CD14-positive monocyte (primary cell): Measurements from ENCODE around the gene HOXD13. TPM values are rescaled to one million over a fixed set of nuclear protein-coding genes. Genes with fewer than 3 reads are reported as not detected.

Experiments
- DNase-seq, 3 donors: peaks; one replicate each; pipeline ENCODE4 v3.0.0-alpha.2; 2011 to 2022
- H2AFZ ChIP-seq: 2 replicates; pipeline ENCODE4 v1.6.0; 2012; ENCODE audit warnings: mild to moderate bottlenecking, low read depth, low read length, inconsistent platforms; ENCODE audit not compliant: insufficient read depth, poor library complexity, severe bottlenecking
- H3K27ac ChIP-seq, 2 donors: 1 replicate in 1 of 2; 2 replicates in 1 of 2; pipeline ENCODE4 v1.5.1; 2012 to 2013; ENCODE audit warnings: low read length in 2 of 2, control low read depth in 1 of 2, inconsistent platforms in 1 of 2, low read depth in 1 of 2, mild to moderate bottlenecking in 1 of 2
- H3K27me3 ChIP-seq, 2 donors: one replicate each; pipeline versions ENCODE4 v1.6.0 to v1.6.1; 2011 to 2013; ENCODE audit warnings: low read length in 2 of 2; ENCODE audit not compliant: control insufficient read depth in 2 of 2, insufficient read depth in 2 of 2
- H3K36me3 ChIP-seq, 2 donors: replicated peaks in 1 of 2; 1 replicate in 1 of 2; 2 replicates in 1 of 2; pipeline versions ENCODE4 v1.5.1 to v1.6.1; 2012 to 2013; ENCODE audit warnings: low read length in 2 of 2, control low read depth in 1 of 2, inconsistent platforms in 1 of 2, mild to moderate bottlenecking in 1 of 2; ENCODE audit not compliant: insufficient read depth in 2 of 2, control insufficient read depth in 1 of 2
- H3K4me1 ChIP-seq, 2 donors: 1 replicate in 1 of 2; 2 replicates in 1 of 2; pipeline versions ENCODE4 v1.5.1 to v1.6.1; 2012 to 2013; ENCODE audit warnings: low read length in 2 of 2, control low read depth in 1 of 2, inconsistent platforms in 1 of 2, mild to moderate bottlenecking in 1 of 2, moderate library complexity in 1 of 2; ENCODE audit not compliant: insufficient read depth in 2 of 2, control insufficient read depth in 1 of 2
- H3K4me2 ChIP-seq: replicated peaks from 2 replicates; pipeline ENCODE3; 2012; ENCODE audit warnings: low read length, moderate library complexity, mild to moderate bottlenecking; ENCODE audit not compliant: poor library complexity, severe bottlenecking; ENCODE audit errors: extremely low read depth
- H3K4me3 ChIP-seq, 3 experiments: fragments of 200-600 bp in 1 of 3; sonication (generic) in 1 of 3; replicated peaks in 1 of 3; 1 replicate in 2 of 3; 2 replicates in 1 of 3; pipeline ENCODE4 v1.5.1; 2011 to 2013; ENCODE audit warnings: low read length in 3 of 3, mild to moderate bottlenecking in 3 of 3, control low read depth in 2 of 3, low read depth in 2 of 3, inconsistent platforms in 1 of 3, moderate library complexity in 1 of 3
- H3K79me2 ChIP-seq: 2 replicates; pipeline ENCODE4 v1.6.0; 2012; ENCODE audit warnings: mild to moderate bottlenecking, control low read depth, inconsistent platforms, low read length, moderate library complexity; ENCODE audit not compliant: insufficient read depth
- H3K9ac ChIP-seq: 2 replicates; pipeline ENCODE4 v1.6.0; 2017; ENCODE audit warnings: low read length, mild to moderate bottlenecking; ENCODE audit not compliant: insufficient read depth, poor library complexity, severe bottlenecking
- H3K9me3 ChIP-seq, 2 donors: replicated peaks in 1 of 2; 1 replicate in 1 of 2; 2 replicates in 1 of 2; pipeline versions ENCODE4 v1.5.1 to v1.6.1; 2012 to 2013; ENCODE audit warnings: low read length in 2 of 2, control low read depth in 1 of 2; ENCODE audit not compliant: control insufficient read depth in 1 of 2, insufficient read depth in 1 of 2
- H4K20me1 ChIP-seq: 2 replicates; pipeline ENCODE4 v1.6.0; 2012; ENCODE audit warnings: mild to moderate bottlenecking, low read length, control low read depth, moderate library complexity; ENCODE audit not compliant: insufficient read depth
- H3K27ac Mint-ChIP-seq, 7 donors: one replicate each; pipeline ENCODE4 v1.8.0; 2020; ENCODE audit warnings: mild to moderate bottlenecking in 7 of 7, mixed read lengths in 7 of 7, moderate library complexity in 6 of 7, inconsistent platforms in 2 of 7
- H3K27me3 Mint-ChIP-seq, 3 donors: one replicate each; pipeline ENCODE4 v1.8.0; 2021 to 2022; ENCODE audit warnings: low read depth in 3 of 3, mild to moderate bottlenecking in 3 of 3, mixed read lengths in 3 of 3, moderate library complexity in 3 of 3, inconsistent platforms in 1 of 3
- H3K36me3 Mint-ChIP-seq, 2 donors: one replicate each; pipeline ENCODE4 v1.8.0; 2020; ENCODE audit warnings: mixed read lengths in 2 of 2, inconsistent platforms in 1 of 2, mild to moderate bottlenecking in 1 of 2
- H3K4me1 Mint-ChIP-seq: one replicate; pipeline ENCODE4 v1.8.0; 2020; ENCODE audit warnings: mild to moderate bottlenecking, mixed read lengths
- H3K4me3 Mint-ChIP-seq, 2 donors: one replicate each; pipeline ENCODE4 v1.8.0; 2020; ENCODE audit warnings: mild to moderate bottlenecking in 2 of 2, mixed read lengths in 2 of 2, moderate library complexity in 1 of 2
- H3K9me3 Mint-ChIP-seq, 7 donors: one replicate each; pipeline ENCODE4 v1.8.0; 2020 to 2022; ENCODE audit warnings: mixed read lengths in 7 of 7, mild to moderate bottlenecking in 6 of 7, moderate library complexity in 6 of 7, inconsistent platforms in 2 of 7
- CTCF ChIP-seq: fragments of 200-600 bp; IDR thresholded peaks from one replicate; pipeline ENCODE4 v1.8.0; 2022; ENCODE audit warnings: antibody characterized with exemption, mild to moderate bottlenecking
- WGBS: methylation state at CpG from one replicate; pipeline ENCODE4 v1.1.5; 2013; ENCODE audit warnings: missing lambda C conversion rate; ENCODE audit not compliant: insufficient coverage; 5-methylcytosine and 5-hydroxymethylcytosine counted together
- intact Hi-C, 2 donors: fragments of 100-400 bp; cut with micrococcal nuclease; formaldehyde crosslinking; loops; one replicate each; pipeline versions ENCODE4 v1.15.0 to v1.15.1; 2023
- polyA plus RNA-seq, 3 donors: library from polyadenylated mRNA; depleted of rRNA in 1 of 3; unstranded in 2 of 3; stranded (reverse) in 1 of 3; fragments of 300-500 nt in 2 of 3; fragments of >200 nt in 1 of 3; fragmentation: Illumina TruSeq in 2 of 3; gene quantifications; 1 replicate in 2 of 3; 2 replicates in 1 of 3; pipeline ENCODE4 v1.2.3, GENCODE V29; 2012 to 2021

The HOXD13 gene
- polyA plus RNA-seq, 3 donors = not detected

GRCh38 chr2:176122683-176123410 is 30.3 kb downstream of the HOXD13 start, which contains the start of gene HOXD9:
Gene HOXD9, plus strand, starts transcription at chr2:176122719. Its CDS starts 50 bp downstream, at chr2:176122769.
- Histone ChIP-seq H3K9me3 (peaks cover 3 to 64% of the 10 kb centered on the region in 2 donors), H3K4me2 (peak within 1 kb of the TSS; percentile 72), H4K20me1 (no peaks in the 10 kb centered on the region), H3K79me2 (no peaks in the 10 kb centered on the region), H2AFZ (peak within 1 kb of the TSS; percentile 65), H3K27ac (no peak within 1 kb of the TSS), H3K36me3 (no peaks in the 10 kb centered on the region), H3K9ac (no peak within 1 kb of the TSS), H3K27me3 (peaks cover 88 to 97% of the 10 kb centered on the region in 2 donors), H3K4me3 (peak within 1 kb of the TSS in 2 of 3 experiments; percentile 11 to 68), H3K4me1 (peaks cover 5 to 12% of the 10 kb centered on the region in 2 donors)
- H3K4me3 Mint-ChIP-seq = peak within 1 kb of the TSS; percentile 73 to 84
- WGBS = 3% methylated on average over 84 of the region's 84 CpGs
- H3K9me3 Mint-ChIP-seq = peaks cover 0 to 30% (median 21%) of the 10 kb centered on the region in 7 donors
- H3K4me1 Mint-ChIP-seq = peaks cover 19% of the 10 kb centered on the region
- peaks cover 91 to 99% (median 95%) of the 10 kb centered on the region in 3 donors for H3K27me3 Mint-ChIP-seq
- DNase-seq = no peak
- H3K27ac Mint-ChIP-seq = no peak within 1 kb of the TSS
- no peak for TF ChIP-seq CTCF
- intact Hi-C loops = loop anchor here (5.0 kb wide), 2 partner anchors 41 to 1024 kb away; partner anchors contain the start of gene EVX2 (in 1 of the 2)
- H3K36me3 Mint-ChIP-seq = peaks cover 0 to 11% of the 10 kb centered on the region in 2 donors

GRCh38 chr2:176123411-176124109 is 31.0 kb downstream of the HOXD13 start:
- no peak overlapping the region for H3K27ac Mint-ChIP-seq
- Histone ChIP-seq H3K9ac (no peak overlapping the region), H4K20me1 (no peaks in the 10 kb centered on the region), H3K4me1 (peaks cover 5 to 12% of the 10 kb centered on the region in 2 donors), H3K27ac (no peak overlapping the region), H2AFZ (no peak overlapping the region), H3K9me3 (peaks cover 3 to 64% of the 10 kb centered on the region in 2 donors), H3K4me2 (peak overlapping the region; percentile 72), H3K4me3 (peak overlapping the region in 1 of 3 experiments; percentile 68), H3K79me2 (no peaks in the 10 kb centered on the region), H3K27me3 (peaks cover 88 to 97% of the 10 kb centered on the region in 2 donors), H3K36me3 (no peaks in the 10 kb centered on the region)
- no peak for TF ChIP-seq CTCF
- peaks cover 0 to 13% of the 10 kb centered on the region in 2 donors for H3K36me3 Mint-ChIP-seq
- 4% methylated on average over 33 of the region's 40 CpGs for WGBS
- peak overlapping the region in 1 of 2 donors; percentile 85 for H3K4me3 Mint-ChIP-seq
- no peak for DNase-seq
- H3K9me3 Mint-ChIP-seq = peaks cover 0 to 32% (median 15%) of the 10 kb centered on the region in 7 donors
- intact Hi-C loops = loop anchor here (5.0 kb wide), 2 partner anchors 41 to 1024 kb away; partner anchors contain the start of gene EVX2 (in 1 of the 2)
- peaks cover 91 to 99% (median 95%) of the 10 kb centered on the region in 3 donors for H3K27me3 Mint-ChIP-seq
- H3K4me1 Mint-ChIP-seq = peaks cover 23% of the 10 kb centered on the region
